ENCODE data around the gene F12. TPM values are rescaled to one million over a fixed set of nuclear protein-coding genes. Genes with fewer than 3 reads are reported as not detected.
A peak's percentile ranks its signal among the peaks of the same experiment; 100 is the strongest.

Gene F12
- total RNA-seq, 1 experiment from 2014 or later, result 16.5 TPM

GRCh38 chr5:177371120-177372033 lies 38.0 kb downstream of the F12 start:
- Mint-ChIP-seq H3K4me3 (ENCODE audit: unreplicated experiment) (peak overlapping the region; percentile 76), H3K27me3 (ENCODE audit: insufficient read depth, unreplicated experiment) (no peaks in the 10 kb centered on the region), H3K36me3 (ENCODE audit: insufficient read depth, unreplicated experiment) (no peaks in the 10 kb centered on the region), H3K4me1 (ENCODE audit: insufficient read depth, unreplicated experiment) (peaks cover 24% of the 10 kb centered on the region), H3K9me3 (ENCODE audit: unreplicated experiment) (no peaks in the 10 kb centered on the region), H3K27ac (ENCODE audit: low read depth, unreplicated experiment) (peak overlapping the region; percentile 12)
- intact Hi-C loops (cut with micrococcal nuclease), result no loop called here
- ChIA-PET POLR2A (interaction anchor here (0.5 to 5.9 kb wide), 15 partner anchors 8 to 1208 kb away, joined by 3 to 59 read pairs (median 5); partner anchors contain the start of gene LMAN2), CTCF (interaction anchor here (0.6 to 7.0 kb wide), 20 partner anchors 11 to 260 kb away, joined by 3 to 107 read pairs (median 6); partner anchors contain the start of genes LMAN2 and SLC34A1)
- peak; percentile 16 for DNase-seq (ENCODE audit: unreplicated experiment)
- TF ChIP-seq CTCF (IDR thresholded peaks at IDR 0.05; ENCODE audit: unreplicated experiment), result no peak
- BruUV-seq (replicated peaks), result no TSS peak

- no TSS peak for BruUV-seq (replicated peaks)
- Mint-ChIP-seq H3K36me3 (ENCODE audit: insufficient read depth, unreplicated experiment) (no peaks in the 10 kb centered on the region), H3K9me3 (ENCODE audit: unreplicated experiment) (no peaks in the 10 kb centered on the region), H3K4me3 (ENCODE audit: unreplicated experiment) (peak overlapping the region; percentile 76), H3K4me1 (ENCODE audit: insufficient read depth, unreplicated experiment) (peaks cover 24% of the 10 kb centered on the region), H3K27ac (ENCODE audit: low read depth, unreplicated experiment) (no peak overlapping the region), H3K27me3 (ENCODE audit: insufficient read depth, unreplicated experiment) (no peaks in the 10 kb centered on the region)
- ChIA-PET CTCF (interaction anchor here (0.6 to 7.0 kb wide), 24 partner anchors 10 to 257 kb away, joined by 3 to 107 read pairs (median 4); partner anchors contain the start of genes LMAN2 and SLC34A1), POLR2A (interaction anchor here (0.7 to 5.9 kb wide), 16 partner anchors 9 to 237 kb away, joined by 3 to 59 read pairs (median 5); partner anchors contain the start of genes LMAN2, NSD1 and PDLIM7)
- intact Hi-C loops (cut with micrococcal nuclease), result loop anchor here (1.0 kb wide), 1 partner anchor 32 kb away; no protein-coding TSS in a partner anchor
- TF ChIP-seq CTCF (IDR thresholded peaks at IDR 0.05; ENCODE audit: unreplicated experiment), result peak; percentile 60
- peak; percentile 96 for DNase-seq (ENCODE audit: unreplicated experiment)
These were observed 38.8 kb downstream of the F12 start for GRCh38 chr5:177370488-177371119.

GRCh38 chr5:177369645-177370440 lies 39.5 kb downstream of the F12 start:
- no TSS peak for BruUV-seq (replicated peaks)

More at GRCh38 chr5:177369645-177370440, 39.5 kb downstream of the F12 start:
- CTCF ChIA-PET, result interaction anchor here (0.6 to 7.0 kb wide), 34 partner anchors 9 to 256 kb away, joined by 3 to 107 read pairs (median 4); partner anchors contain the start of genes DDX41, LMAN2 and SLC34A1
- POLR2A ChIA-PET, result interaction anchor here (0.6 to 5.9 kb wide), 20 partner anchors 8 to 1241 kb away, joined by 3 to 59 read pairs (median 5); partner anchors contain the start of genes LMAN2, NSD1 and PDLIM7
- H3K27ac Mint-ChIP-seq (ENCODE audit: low read depth, unreplicated experiment), result no peak overlapping the region
- H3K4me3 Mint-ChIP-seq (ENCODE audit: unreplicated experiment), result no peak overlapping the region
- TF ChIP-seq CTCF (IDR thresholded peaks at IDR 0.05; ENCODE audit: unreplicated experiment), result no peak
- intact Hi-C loops (cut with micrococcal nuclease), result loop anchor here (1.0 kb wide), 1 partner anchor 32 kb away; no protein-coding TSS in a partner anchor
- H3K27me3 Mint-ChIP-seq (ENCODE audit: insufficient read depth, unreplicated experiment), result no peaks in the 10 kb centered on the region
- peaks cover 24% of the 10 kb centered on the region for H3K4me1 Mint-ChIP-seq (ENCODE audit: insufficient read depth, unreplicated experiment)
- H3K9me3 Mint-ChIP-seq (ENCODE audit: unreplicated experiment), result no peaks in the 10 kb centered on the region
- no peak for DNase-seq (ENCODE audit: unreplicated experiment)
- no peaks in the 10 kb centered on the region for H3K36me3 Mint-ChIP-seq (ENCODE audit: insufficient read depth, unreplicated experiment)
